ENCODE measurements around the gene CPEB1.
"Not testable (repeated sequence)": the region's sequence is repeated elsewhere in the genome, so short reads cannot be mapped to it uniquely, and the experiment has no call there.

CPEB1 gene

GRCh38 chr15:82545002-82545401 is 102.2 kb downstream of the CPEB1 start:
- no peak for DNase-seq (ENCODE audit: low spot score)

- DNase-seq (ENCODE audit: low spot score), result no peak
Measured at GRCh38 chr15:82544431-82544830, 102.7 kb downstream of the CPEB1 start.

GRCh38 chr15:82543160-82543559 is 104.0 kb downstream of the CPEB1 start:
- DNase-seq (ENCODE audit: low spot score), result no peak

- DNase-seq (ENCODE audit: low spot score), result no peak
Measured at GRCh38 chr15:82540984-82541431, 106.2 kb downstream of the CPEB1 start.

GRCh38 chr15:82540055-82540983 is 106.8 kb downstream of the CPEB1 start, which contains the start of gene RPS17:
RPS17 (minus strand) TSS chr15:82540457; CDS start chr15:82540428, 29 bp downstream.
- DNase-seq (ENCODE audit: low spot score), result peak; percentile 90

GRCh38 chr15:82539691-82540054 is 107.5 kb downstream of the CPEB1 start:
- DNase-seq (ENCODE audit: low spot score), result no peak

GRCh38 chr15:82538961-82539690 is 108.0 kb downstream of the CPEB1 start:
- DNase-seq (ENCODE audit: low spot score), result peak; percentile 11

- no peak for DNase-seq (ENCODE audit: low spot score)
Measured at GRCh38 chr15:82537351-82537908, 109.7 kb downstream of the CPEB1 start.

- no peak for DNase-seq (ENCODE audit: low spot score)
Measured at GRCh38 chr15:82536409-82537350, 110.5 kb downstream of the CPEB1 start.

- DNase-seq (ENCODE audit: low spot score), result peak; percentile 57
Measured at GRCh38 chr15:82535566-82536408, 111.4 kb downstream of the CPEB1 start.

GRCh38 chr15:82535151-82535550 is 112.0 kb downstream of the CPEB1 start:
- DNase-seq (ENCODE audit: low spot score), result not testable (repeated sequence)

GRCh38 chr15:82534457-82534861 is 112.7 kb downstream of the CPEB1 start:
- not testable (repeated sequence) for DNase-seq (ENCODE audit: low spot score)

- no peak for DNase-seq (ENCODE audit: low spot score)
Measured at GRCh38 chr15:82533801-82534200, 113.4 kb downstream of the CPEB1 start.

GRCh38 chr15:82532991-82533481 is 114.1 kb downstream of the CPEB1 start:
- no peak for DNase-seq (ENCODE audit: low spot score)

- no peak for DNase-seq (ENCODE audit: low spot score)
Measured at GRCh38 chr15:82532383-82532990, 114.7 kb downstream of the CPEB1 start.

- no peak for DNase-seq (ENCODE audit: low spot score)
Measured at GRCh38 chr15:82531496-82532382, 115.4 kb downstream of the CPEB1 start.

- DNase-seq (ENCODE audit: low spot score), result peak; percentile 40
Measured at GRCh38 chr15:82530606-82531379, 116.4 kb downstream of the CPEB1 start.

GRCh38 chr15:82530006-82530405 is 117.2 kb downstream of the CPEB1 start:
- no peak for DNase-seq (ENCODE audit: low spot score)

All from COLO829 (cell line).